Mesothelial cell of epicardium (in vitro differentiated cells): Measurements from ENCODE around the gene TCHP. TPM values are rescaled to one million over a fixed set of nuclear protein-coding genes. Genes with fewer than 3 reads are reported as not detected.

Source experiments
- DNase-seq, 2 experiments: peaks; one replicate each; pipeline ENCODE4 v3.0.0; 2021; ENCODE audit warnings: low spot score in 2 of 2; ENCODE audit not compliant: unreplicated experiment in 2 of 2
- H3K27ac Mint-ChIP-seq: 2 replicates; pipeline ENCODE4 v1.8.0; 2021; ENCODE audit warnings: mixed read lengths
- H3K27me3 Mint-ChIP-seq: 2 replicates; pipeline ENCODE4 v1.8.0; 2021; ENCODE audit warnings: low read depth, mixed read lengths
- H3K36me3 Mint-ChIP-seq: 2 replicates; pipeline ENCODE4 v1.8.0; 2021; ENCODE audit warnings: mixed read lengths
- H3K4me1 Mint-ChIP-seq: 2 replicates; pipeline ENCODE4 v1.8.0; 2021; ENCODE audit warnings: mixed read lengths
- H3K4me3 Mint-ChIP-seq: 2 replicates; pipeline ENCODE4 v1.8.0; 2021; ENCODE audit warnings: mild to moderate bottlenecking, moderate library complexity, mixed read lengths
- H3K9me3 Mint-ChIP-seq: 2 replicates; pipeline ENCODE4 v1.8.0; 2021; ENCODE audit warnings: mixed read lengths
- CTCF ChIP-seq: fragments of 200-600 bp; sonication (generic); IDR thresholded peaks from one replicate; pipeline ENCODE4 v1.5.0; 2021; ENCODE audit warnings: antibody characterized with exemption; ENCODE audit not compliant: unreplicated experiment
- total RNA-seq: library from RNA; stranded (reverse); gene quantifications from 3 replicates; pipeline ENCODE4 v1.2.1, GENCODE V29; 2021

The TCHP gene
- total RNA-seq, 1 donor from 2014 or later = 18.0 TPM

GRCh38 chr12:109962398-109962797 lies 62.3 kb downstream of the TCHP start:
- no peak for DNase-seq

GRCh38 chr12:109963330-109963729 lies 63.3 kb downstream of the TCHP start:
- no peak for DNase-seq
- H3K36me3 Mint-ChIP-seq = peaks cover 37% of the 10 kb centered on the region
- no peaks in the 10 kb centered on the region for H3K27me3 Mint-ChIP-seq
- H3K27ac Mint-ChIP-seq = no peak overlapping the region
- no peak overlapping the region for H3K4me3 Mint-ChIP-seq
- no peaks in the 10 kb centered on the region for H3K9me3 Mint-ChIP-seq
- no peaks in the 10 kb centered on the region for H3K4me1 Mint-ChIP-seq
- no peak for TF ChIP-seq CTCF

More at GRCh38 chr12:109962398-109962797, 62.3 kb downstream of the TCHP start:
- Mint-ChIP-seq H3K27ac (no peak overlapping the region), H3K4me3 (no peak overlapping the region), H3K4me1 (no peaks in the 10 kb centered on the region), H3K9me3 (no peaks in the 10 kb centered on the region), H3K36me3 (peaks cover 37% of the 10 kb centered on the region), H3K27me3 (no peaks in the 10 kb centered on the region)
- TF ChIP-seq CTCF = no peak

- no peak for TF ChIP-seq CTCF
- no peak overlapping the region for H3K4me3 Mint-ChIP-seq
- H3K9me3 Mint-ChIP-seq = no peaks in the 10 kb centered on the region
- no peaks in the 10 kb centered on the region for H3K4me1 Mint-ChIP-seq
- DNase-seq = no peak
- no peak overlapping the region for H3K27ac Mint-ChIP-seq
- no peaks in the 10 kb centered on the region for H3K27me3 Mint-ChIP-seq
- H3K36me3 Mint-ChIP-seq = peaks cover 32% of the 10 kb centered on the region
Measured at GRCh38 chr12:109963743-109964429, 63.8 kb downstream of the TCHP start.

- TF ChIP-seq CTCF = no peak
- Mint-ChIP-seq H3K9me3 (no peaks in the 10 kb centered on the region), H3K4me1 (no peaks in the 10 kb centered on the region), H3K27ac (no peak overlapping the region), H3K36me3 (peaks cover 34% of the 10 kb centered on the region), H3K27me3 (no peaks in the 10 kb centered on the region), H3K4me3 (no peak overlapping the region)
- DNase-seq = no peak
Measured at GRCh38 chr12:109966546-109966945, 66.5 kb downstream of the TCHP start.

- no peaks in the 10 kb centered on the region for H3K9me3 Mint-ChIP-seq
- no peak for TF ChIP-seq CTCF
- H3K4me1 Mint-ChIP-seq = no peaks in the 10 kb centered on the region
- peaks cover 37% of the 10 kb centered on the region for H3K36me3 Mint-ChIP-seq
- DNase-seq = no peak
- no peak overlapping the region for H3K27ac Mint-ChIP-seq
- no peak overlapping the region for H3K4me3 Mint-ChIP-seq
- no peaks in the 10 kb centered on the region for H3K27me3 Mint-ChIP-seq
Measured at GRCh38 chr12:109967383-109968031, 67.4 kb downstream of the TCHP start.

Other genes starting within 250 kb of the TCHP start
- 1.1 to 1.9 TPM (median 1.6 TPM) in 3 replicates for gene FAM222A, start 186.4 kb upstream of the TCHP start, total RNA-seq
- 3.7 to 4.3 TPM (median 4.1 TPM) in 3 replicates for gene TRPV4, start 66.9 kb upstream of the TCHP start, total RNA-seq
- gene GLTP, start 19.7 kb upstream of the TCHP start, total RNA-seq = 23.8 to 25.7 TPM (median 24.3 TPM) in 3 replicates
- gene GIT2, start 96.1 kb downstream of the TCHP start, total RNA-seq = 41.3 to 42.7 TPM (median 42.6 TPM) in 3 replicates
- gene ANKRD13A, start 99.2 kb downstream of the TCHP start, total RNA-seq = 25.1 to 28.1 TPM (median 27.6 TPM) in 3 replicates
- gene C12orf76, start 148.2 kb downstream of the TCHP start, total RNA-seq = 21.7 to 22.2 TPM (median 21.8 TPM) in 3 replicates
- 24.4 to 25.5 TPM (median 24.7 TPM) in 3 replicates for gene IFT81, start 224.1 kb downstream of the TCHP start, total RNA-seq